GM19351 (cell line): Measurements from ENCODE around the gene TADA3.

Experiments used
- ATAC-seq: cut with Tn5 transposase; IDR thresholded peaks from one replicate; pipeline ENCODE4 v1.9.1; 2021; ENCODE audit warnings: mild to moderate bottlenecking, moderate library complexity; ENCODE audit not compliant: unreplicated experiment

Gene TADA3

DNA sequence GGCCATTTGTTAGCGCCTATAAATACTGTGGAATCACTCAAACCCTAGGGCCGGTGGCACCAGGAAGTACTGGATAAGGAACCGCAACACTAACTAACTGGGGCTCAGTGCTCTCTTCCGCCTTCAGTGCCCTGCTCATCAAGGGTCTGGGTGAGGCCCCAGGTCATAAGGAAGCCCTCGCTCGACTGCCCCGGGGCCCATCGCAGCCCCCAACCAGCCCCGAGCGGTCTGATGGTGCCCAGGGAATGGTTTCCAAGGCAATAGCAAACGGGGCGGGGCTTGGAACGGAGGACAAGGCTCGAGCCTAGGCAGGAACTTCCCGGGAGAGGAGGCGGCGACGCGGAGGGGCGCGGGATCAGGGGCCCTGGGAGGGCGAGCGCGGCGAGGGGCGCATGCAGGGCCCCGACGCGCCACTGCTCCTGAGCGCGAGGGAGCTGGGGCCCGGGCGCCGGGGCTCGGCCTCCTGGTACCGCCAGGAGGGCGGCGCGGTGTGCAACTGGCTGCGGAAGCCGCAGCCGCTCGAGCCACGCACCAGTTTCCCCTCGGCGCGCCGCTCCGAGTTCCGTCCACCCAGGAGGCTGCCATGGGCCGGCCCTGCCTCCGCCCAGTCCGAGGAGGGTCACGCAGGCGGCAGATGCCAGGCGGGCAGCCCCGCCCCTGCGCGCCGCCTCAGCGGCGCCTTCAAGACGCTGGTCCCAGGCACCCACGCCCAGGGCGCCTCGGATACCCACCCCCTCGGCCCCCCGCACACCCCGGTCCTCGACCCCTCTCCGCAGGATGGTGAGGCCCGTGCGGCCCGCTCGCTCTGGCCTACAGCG lies 17.6 kb upstream of the TADA3 start, which contains the start of gene TTLL3:
Gene TTLL3, plus strand, starts transcription at position 648 of the 818 bp plus-strand sequence. CDS start 400 bp downstream, outside the sequence.
- peak; percentile 51 for ATAC-seq

DNA sequence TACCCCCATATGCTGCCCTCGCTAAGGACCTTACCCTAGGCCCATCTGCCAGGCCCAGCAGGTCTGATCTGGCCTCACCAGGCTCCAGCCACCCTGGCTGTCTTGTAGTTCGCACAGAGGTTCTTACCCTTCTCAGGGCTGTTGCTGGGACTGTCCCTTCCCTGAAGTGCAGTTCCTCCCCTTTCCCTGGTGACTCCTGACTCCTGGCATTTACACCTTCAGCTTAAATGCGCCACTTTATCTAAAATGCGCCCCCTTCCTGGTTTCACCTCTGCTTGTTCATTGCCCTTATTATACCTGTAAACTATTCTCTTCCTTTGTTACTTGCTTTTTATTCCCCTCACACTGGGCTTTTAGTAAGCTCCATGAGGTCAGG lies 17.0 kb upstream of the TADA3 start:
- peak; percentile 12 for ATAC-seq

DNA sequence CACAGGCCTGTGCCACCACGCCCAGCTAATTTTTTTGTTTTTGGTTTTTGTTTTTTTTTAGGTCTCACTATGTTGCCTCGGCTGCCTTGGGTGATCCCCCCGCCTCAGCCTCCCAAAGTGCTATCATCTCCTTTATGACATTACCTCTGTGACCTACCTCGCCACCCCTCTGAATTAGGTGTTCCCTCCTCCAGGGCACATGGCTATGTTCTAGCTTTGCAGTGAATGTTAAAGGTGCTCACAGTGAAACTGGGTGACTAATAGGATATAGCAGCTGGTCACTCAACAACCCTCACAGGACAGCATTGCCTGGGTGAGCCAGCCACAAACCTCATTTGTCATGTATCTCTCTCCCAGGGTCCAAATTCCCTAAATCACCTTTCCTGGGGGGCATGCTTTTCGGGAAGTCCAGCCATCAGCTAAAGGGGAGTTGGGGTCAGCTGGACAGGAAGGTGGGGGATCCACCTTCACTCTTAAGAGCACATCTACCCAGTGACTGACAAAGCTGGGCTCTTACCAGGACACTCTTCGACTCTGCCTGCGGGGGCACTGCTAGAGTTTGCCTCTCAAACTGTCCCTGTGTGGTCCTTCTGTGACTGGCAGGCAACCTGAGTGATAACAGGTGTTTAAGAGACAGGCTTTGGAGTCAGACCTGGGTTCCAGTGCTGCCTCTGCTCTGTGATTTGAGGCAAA lies 16.2 kb upstream of the TADA3 start:
- peak; percentile 72 for ATAC-seq

DNA sequence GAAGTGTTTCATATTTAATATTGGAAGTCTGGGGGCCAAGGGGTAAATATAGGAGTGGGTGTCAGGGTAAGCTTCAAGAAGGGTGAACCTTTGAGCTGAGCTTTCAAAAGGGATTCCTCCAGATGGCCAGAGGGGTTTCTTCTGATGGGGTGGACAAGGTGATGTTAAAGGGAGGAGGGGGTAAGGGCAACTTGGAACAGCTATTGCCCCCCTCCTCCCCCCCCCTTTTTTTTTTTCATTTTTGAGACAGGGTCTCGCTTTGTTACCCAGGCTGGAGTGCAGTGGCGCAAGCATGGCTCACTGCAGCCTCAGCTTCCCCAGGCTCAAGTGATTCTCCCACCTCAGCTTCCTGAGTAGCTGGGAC lies 15.7 kb upstream of the TADA3 start:
- no peak for ATAC-seq

DNA sequence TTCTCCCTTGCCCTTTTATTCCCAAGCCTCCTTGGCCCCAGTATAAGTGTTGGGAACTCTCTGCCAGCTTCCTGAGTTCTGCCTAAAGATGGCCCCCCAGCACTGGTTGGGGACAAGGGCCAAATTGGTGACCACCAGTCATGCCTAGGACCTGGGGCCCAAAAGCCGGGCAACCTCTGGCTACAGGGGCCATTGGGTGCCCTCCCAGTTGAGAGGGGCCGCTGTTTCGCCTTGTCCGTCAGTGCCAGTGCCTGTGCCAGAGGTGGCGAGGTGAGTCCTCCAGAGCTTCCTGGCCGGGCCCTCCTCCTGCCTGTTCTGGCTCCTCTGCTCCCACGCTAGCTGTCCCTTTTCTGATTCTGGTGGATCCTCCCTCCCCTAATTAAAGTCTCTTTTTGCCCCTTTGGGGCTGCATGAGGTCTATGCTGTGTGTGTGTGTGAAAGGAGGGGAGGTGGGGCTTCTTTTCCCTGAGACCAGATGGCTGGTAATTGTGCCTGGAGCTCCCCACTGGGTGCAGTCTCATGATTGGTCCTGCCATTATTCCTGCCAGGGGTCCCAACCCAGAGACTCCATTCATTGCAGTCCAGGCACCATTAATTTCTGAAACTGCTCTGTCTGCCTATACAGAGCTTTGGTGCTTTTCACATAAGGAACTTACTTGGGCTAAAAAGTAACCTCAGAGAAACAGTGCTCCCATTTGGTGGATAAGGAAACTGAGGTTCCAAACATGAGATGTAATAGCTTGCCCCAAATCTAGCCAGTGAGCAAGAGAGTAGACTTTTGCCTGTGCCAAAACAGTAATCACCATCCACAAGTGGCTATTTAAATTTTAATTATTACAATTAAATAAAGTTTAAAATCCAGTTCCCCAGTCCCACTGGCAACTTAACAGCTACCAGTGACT lies 14.7 kb upstream of the TADA3 start:
- no peak for ATAC-seq

DNA sequence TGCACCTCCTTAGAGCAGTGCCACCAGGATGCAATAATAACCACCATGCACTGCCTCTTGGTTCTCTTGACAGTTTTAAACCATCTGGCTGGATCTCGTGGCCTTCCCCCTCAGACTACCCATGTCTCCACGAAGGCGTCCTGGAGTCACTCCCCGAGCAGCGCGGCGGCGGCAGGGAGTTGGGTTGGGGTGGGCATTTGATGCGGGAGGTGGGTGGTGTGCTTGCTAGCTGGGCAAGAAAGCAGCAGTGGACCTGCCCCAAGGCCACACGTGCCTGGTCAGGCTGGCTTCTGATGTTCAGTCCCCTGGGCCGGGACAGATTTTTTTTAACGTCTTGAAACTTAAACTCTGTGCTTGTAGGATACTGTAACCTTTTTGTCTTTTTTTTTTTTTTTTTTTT lies 13.9 kb upstream of the TADA3 start:
- ATAC-seq, result no peak

DNA sequence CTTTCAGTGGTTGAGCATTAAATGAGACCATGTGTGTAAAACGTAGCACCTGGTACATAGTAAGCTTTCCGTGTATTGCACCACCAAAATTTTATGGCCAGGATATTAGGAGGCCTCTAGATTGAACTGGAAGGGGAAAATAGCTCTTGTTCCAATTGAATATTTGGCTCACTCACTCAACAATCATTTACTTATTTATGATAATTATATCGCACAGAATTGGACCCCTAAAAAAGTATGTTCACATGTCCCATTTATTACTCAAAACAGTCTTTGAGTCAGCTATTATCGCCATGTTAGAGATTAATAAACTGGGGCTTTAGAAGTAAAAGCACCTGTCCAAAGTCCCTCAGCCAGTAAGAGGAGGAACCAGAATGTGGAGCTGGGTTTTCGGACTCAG lies 12.7 kb upstream of the TADA3 start:
- ATAC-seq, result no peak

DNA sequence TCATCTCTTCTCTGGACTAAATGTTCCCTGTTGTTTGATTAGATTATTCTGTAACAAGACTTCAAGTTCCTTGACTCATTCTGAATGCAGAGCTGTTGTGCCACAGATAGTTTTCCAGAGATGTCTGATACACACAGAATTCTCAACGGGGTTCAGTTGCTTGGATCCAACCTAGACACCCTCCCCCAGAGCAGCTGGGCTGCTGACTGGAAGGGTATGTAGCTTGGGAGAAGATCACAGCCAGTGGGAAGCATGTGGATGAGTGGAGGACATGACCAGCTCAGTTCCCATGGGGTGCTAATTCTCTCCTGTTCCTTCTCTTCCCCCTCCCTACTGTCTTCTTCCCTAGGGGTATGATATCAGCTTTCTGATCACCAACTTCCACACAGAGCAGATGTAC lies 11.2 kb upstream of the TADA3 start:
- no peak for ATAC-seq

DNA sequence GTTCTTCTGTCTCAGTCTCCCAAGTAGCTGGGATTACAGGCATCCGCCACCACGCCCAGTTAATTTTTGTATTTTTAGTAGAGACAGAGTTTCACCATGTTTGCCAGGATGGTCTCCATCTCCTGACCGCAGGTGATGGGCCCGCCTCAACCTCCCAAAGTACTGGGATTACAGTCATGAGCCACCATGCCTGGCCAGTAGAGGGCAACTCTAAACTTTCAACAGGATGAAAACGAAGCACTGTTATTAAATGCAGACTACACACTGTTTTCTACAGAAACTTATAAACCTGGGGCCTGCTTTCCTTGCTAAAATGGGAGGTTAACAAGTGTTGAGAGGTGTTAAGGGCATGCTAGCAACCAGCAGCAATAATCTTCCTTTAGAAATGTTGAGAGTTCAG lies 8.3 kb upstream of the TADA3 start:
- no peak for ATAC-seq

DNA sequence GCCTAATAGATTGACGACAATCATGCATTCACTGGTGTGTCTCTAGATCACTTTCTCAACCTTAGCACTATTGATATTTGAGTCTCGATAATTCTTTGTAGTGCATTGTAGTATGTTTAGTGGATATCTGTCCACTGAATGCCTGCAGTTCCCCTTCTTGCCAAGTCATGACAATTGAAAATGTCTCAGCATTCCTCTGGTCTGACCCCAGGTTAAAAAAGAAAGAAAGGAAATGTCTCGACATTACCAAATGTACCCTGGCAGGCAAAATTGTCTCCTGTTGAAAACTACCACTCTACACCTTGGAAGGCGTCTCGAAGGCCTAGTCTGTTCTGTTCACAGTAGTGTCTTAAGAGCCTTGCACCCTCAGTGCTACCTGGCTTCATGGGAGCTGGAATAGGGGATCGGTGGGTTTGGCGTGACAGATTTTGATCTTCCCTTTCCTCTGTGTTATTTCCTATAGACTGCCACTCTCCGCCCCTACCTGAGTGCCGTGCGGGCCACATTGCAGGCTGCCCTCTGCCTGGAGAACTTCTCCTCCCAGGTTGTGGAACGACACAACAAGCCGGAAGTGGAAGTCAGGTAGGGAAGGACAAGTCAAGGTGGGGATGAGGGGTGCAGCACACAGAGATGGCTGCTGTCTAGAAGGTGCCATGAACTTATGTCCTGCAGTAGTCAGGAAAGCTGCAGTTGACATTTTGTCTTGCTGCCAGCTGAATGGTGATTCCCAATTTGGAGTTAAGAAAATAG lies 5.1 kb upstream of the TADA3 start:
- no peak for ATAC-seq

DNA sequence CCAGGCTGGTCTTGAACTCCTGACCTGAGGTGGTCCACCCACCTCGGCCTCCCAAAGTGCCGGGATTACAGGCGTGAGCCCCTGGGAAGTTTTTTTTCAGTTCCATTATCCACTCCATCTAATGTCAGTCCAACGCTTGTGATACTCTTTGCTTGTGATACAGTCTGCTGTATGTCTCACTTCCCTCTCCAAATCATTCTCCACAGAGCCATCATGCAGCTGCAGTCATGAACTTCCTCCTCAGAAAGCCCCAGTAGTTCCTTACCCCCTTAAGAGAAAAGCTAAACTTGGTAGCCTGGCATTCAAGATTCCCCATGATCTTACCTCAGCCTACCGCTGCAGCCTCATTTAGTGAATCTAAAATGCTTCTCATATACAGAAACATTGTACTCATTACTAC lies 2.9 kb upstream of the TADA3 start:
- ATAC-seq, result no peak

DNA sequence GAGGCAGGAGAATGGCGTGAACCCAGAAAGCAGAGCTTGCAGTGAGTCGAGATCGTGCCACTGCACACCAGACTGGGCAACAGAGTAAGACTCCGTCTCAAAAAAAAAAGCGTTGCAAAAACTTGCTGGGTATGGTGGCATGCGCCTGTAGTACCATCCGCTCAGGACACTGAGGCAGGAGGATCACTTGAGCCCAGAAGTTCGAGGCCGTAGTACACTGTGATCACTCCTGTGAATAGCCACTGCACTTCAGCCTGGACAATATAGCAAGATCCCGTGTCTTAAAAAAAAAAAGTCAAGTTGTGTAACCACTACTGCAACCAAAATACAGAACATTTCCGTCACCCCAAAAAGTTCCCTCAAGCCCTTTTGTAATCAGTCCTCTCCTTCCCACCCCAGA lies 2.1 kb upstream of the TADA3 start:
- ATAC-seq, result no peak

DNA sequence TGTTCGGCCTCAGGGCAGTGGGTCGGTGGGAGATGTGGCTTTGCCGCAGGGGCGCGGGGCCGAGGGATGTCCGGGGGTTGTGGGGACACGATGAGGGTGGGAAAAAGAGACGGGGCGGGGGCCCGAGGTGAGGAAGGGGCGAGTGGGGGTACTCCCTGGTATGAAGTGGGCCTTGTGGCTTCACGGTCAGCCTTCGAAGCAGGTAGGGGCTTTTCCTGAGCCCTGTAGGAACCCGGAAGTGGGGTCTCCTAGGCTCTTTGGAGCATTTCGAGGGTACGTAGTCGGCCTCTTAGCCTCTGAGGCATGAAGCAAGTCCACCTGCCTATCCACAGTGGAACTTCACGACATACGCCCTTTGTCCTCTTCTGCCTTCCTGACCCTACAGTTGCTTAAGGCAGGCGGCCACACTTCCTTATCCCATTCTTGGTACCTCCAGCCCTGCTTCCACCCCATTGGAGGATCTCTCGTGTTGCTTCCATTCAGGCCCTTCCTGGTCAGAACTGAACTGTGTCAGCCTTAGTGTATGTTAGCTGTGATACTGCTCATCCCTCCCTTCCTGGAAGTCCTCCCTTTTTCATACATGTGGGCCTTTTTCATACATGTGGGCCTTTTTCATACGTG lies 998 bp upstream of the TADA3 start:
- no peak for ATAC-seq

DNA sequence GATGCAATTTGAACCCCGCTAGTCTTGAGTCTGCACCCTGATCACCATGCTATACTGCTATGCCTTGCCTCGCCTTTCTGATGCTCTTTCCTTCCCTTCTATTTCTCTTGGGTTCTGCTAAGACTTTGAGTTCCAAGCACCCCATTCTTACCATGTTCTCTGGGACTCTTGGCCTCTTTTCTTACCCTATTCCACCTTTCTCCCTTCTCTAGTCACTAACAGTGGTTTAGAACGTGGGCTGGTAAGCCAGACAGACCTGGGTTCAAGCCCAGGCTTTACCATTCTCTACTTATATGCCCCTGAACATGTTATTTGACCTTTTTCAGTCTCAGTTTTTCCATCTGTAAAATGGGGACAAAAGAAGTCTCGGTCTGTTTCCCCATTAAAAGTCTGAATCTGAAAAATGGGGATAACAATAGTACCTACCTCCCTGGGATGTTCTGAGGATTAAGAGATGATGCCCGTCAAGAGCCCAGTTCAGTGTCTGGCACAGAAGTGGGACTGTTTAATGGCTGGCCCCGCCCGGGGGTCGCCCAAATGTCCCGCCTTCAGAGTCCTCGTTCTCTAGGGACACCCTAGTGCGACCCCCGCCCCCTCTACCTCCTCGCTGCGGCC lies 376 bp downstream of the TADA3 start:
- ATAC-seq, result no peak

DNA sequence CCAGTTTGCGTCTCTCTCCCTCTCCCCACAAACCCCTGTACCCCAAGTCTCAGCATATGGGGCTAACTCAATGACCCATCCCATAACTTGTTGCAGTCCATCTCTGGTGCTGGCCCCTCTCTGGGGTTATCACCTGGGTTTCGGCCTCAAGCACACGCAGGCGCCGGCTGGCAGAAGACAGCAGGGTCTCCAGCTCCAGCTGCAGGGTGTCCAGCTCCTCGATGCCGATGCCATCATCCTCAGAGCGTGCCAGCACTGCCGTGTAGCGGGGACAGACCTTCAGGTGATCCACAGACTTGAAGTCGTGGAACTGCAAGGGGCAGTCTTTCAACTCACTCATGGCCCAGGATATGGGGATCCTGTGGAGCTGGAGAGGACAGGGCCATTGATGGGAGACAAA lies 1.1 kb downstream of the TADA3 start:
- no peak for ATAC-seq

DNA sequence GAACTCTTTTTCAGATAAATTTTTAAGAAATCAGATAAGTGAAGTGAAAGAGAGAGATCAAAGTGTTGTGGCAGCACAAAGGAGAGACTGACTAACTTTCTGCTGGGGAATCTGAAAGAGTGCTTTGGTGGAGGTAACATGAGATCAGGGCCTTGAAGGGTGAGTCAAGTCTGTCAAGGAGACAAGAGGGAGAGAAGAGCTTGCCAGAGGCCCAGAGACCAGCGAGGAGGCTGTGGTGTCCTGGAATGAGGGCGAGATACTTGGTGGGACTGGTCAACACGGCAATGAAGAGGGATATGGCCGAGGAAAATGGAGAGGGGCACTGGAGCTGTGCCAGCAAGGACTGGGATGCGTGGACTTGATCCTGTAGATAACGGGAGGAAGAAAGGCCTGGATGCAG lies 4.6 kb downstream of the TADA3 start:
- ATAC-seq, result no peak

DNA sequence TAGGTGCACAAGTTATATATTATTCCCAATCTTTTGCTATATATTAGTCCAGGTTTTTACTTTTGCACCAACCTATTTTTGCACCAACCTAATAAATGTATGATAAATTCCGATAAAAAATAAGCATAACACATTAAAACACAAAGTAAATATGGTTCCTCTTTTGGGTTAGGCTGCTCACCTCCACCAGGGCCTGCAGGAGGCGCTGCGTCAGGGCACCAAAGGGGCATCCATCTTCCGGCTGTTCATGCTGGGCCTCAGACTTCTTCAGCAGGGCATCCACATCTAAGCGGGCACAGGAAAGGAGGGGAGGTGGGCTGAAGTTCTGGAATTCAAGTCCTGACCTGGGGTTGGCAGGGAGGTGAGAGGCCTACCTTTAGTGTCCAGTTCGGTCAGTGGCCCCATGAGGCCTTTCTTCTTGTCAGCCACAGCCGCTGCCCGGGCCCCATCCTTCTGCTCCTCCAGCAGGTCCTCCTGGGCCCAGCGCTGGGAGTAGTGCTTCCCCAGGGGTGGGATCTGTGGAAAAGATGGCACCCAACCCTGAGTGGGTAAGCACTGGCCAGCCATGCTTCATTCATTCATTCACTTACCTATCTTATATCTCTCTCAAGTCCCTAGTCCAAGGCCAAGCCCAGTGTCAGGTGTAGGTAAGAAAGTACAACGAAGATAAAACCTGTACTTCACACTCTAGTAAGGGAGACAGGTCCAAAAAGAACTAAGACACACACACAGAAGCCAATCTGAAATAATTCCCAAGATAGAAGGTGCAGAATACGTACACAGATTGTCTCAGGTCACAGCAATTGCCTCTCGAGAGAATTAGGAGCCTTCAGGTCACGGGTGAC lies 5.2 kb downstream of the TADA3 start:
- ATAC-seq, result no peak

DNA sequence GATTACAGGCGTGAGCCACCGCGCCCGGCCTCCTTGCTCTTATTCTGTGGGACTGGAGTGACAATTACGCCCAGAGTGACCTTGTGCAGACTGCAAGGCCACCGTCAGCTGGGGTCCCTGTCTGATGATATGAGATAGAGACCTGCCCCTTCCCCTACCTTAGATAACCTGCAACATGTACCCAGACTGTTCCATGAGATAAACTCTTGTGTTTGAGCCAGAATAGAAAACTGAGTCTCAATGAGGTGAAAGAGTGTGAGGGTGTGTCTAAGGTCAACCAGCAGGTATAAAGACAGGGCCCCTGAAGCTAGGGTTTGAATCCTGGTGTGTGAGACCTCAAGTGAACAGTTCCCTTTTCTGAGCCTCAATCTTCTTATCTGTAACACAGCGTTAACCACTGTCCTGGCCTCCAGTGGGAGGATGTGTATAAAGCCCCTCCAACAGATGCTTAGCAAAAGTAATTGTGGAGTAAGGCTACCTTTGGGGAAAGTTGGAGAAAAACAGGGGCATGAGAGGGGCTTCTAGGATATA lies 6.0 kb downstream of the TADA3 start:
- no peak for ATAC-seq

DNA sequence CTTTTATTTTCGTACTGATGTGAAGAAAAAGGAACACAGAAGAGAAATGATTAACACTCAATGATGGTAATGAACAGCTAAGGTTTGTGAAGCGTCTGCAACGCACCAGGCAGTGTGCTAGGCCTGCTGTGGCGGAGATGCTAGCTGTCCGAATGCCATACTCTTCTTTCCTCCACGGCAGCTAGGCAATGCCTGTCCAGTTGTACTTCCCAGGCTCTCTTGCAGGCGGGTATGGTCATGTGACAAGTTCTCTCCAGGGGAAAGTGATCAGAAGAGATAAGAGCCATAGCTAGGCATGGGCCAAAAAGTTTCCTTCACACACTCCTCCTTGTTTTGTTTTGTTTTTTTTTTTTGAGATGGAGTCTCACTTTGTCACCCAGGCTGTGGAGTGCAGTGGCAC lies 6.7 kb downstream of the TADA3 start:
- no peak for ATAC-seq
